ENCODE results near the gene FAM9A.

GRCh38 chrX:8820910-8821527 lies 19.8 kb upstream of the FAM9A start:
- no peak for TF ChIP-seq EZH2phosphoT487 (IDR thresholded peaks at IDR 0.05; ENCODE audit: borderline replicate concordance, low read length)
- TF ChIP-seq CTCF (IDR thresholded peaks at IDR 0.05; ENCODE audit: low read depth, low read length, poor library complexity, severe bottlenecking), result no peak
